Erythroblast (primary cell): Measurements from ENCODE around the gene ADAMTS9.

Experiments
- DNase-seq, 2 experiments: peaks; one replicate each; lab custom pipeline; 2025; lab: John Stamatoyannopoulos, UW
- GATA1 ChIP-seq: IDR thresholded peaks from 2 replicates; pipeline ENCODE4 v1.6.1; 2011; ENCODE audit warnings: low read depth, mild to moderate bottlenecking, control low read depth, low read length, moderate library complexity
- POLR2A ChIP-seq: IDR thresholded peaks from 2 replicates; pipeline ENCODE4 v1.6.1; 2011; ENCODE audit warnings: mild to moderate bottlenecking, low read length

The ADAMTS9 gene, protein sequence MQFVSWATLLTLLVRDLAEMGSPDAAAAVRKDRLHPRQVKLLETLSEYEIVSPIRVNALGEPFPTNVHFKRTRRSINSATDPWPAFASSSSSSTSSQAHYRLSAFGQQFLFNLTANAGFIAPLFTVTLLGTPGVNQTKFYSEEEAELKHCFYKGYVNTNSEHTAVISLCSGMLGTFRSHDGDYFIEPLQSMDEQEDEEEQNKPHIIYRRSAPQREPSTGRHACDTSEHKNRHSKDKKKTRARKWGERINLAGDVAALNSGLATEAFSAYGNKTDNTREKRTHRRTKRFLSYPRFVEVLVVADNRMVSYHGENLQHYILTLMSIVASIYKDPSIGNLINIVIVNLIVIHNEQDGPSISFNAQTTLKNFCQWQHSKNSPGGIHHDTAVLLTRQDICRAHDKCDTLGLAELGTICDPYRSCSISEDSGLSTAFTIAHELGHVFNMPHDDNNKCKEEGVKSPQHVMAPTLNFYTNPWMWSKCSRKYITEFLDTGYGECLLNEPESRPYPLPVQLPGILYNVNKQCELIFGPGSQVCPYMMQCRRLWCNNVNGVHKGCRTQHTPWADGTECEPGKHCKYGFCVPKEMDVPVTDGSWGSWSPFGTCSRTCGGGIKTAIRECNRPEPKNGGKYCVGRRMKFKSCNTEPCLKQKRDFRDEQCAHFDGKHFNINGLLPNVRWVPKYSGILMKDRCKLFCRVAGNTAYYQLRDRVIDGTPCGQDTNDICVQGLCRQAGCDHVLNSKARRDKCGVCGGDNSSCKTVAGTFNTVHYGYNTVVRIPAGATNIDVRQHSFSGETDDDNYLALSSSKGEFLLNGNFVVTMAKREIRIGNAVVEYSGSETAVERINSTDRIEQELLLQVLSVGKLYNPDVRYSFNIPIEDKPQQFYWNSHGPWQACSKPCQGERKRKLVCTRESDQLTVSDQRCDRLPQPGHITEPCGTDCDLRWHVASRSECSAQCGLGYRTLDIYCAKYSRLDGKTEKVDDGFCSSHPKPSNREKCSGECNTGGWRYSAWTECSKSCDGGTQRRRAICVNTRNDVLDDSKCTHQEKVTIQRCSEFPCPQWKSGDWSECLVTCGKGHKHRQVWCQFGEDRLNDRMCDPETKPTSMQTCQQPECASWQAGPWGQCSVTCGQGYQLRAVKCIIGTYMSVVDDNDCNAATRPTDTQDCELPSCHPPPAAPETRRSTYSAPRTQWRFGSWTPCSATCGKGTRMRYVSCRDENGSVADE (N-terminal part only)

GRCh38 chr3:64687781-64688604 lies at the start of gene ADAMTS9:
Gene ADAMTS9 (minus strand): TSS chr3:64688000. CDS start chr3:64687657, 343 bp downstream.
- peak; percentile 26 to 45 for DNase-seq
- TF ChIP-seq GATA1 = no peak
- TF ChIP-seq POLR2A = no peak

DNA sequence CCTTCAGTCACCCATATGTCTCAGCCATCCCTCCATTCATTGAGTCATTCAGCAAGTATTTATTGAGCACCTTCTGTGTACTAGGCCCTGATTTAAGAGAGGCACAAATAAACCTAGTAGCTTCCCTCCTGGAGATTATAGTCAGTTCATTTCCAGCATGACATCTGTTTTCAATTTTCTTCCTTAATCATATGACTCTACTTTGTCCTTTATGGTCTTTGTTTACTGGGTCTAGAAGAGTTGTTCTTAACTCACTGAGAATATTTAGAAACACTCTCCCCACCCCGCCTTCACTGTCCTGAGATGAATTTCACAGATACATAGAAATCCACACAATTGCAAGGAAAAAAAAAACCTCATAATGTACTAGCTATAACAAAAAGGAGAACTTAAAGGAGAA lies 44.8 kb upstream of the ADAMTS9 start:
- TF ChIP-seq GATA1 = no peak
- no peak for TF ChIP-seq POLR2A

GRCh38 chr3:64730681-64731080 lies 42.9 kb upstream of the ADAMTS9 start:
- TF ChIP-seq POLR2A (no peak), GATA1 (no peak)
- DNase-seq = no peak

More for the DNA sequence above, 44.8 kb upstream of the ADAMTS9 start:
- DNase-seq = no peak

DNA sequence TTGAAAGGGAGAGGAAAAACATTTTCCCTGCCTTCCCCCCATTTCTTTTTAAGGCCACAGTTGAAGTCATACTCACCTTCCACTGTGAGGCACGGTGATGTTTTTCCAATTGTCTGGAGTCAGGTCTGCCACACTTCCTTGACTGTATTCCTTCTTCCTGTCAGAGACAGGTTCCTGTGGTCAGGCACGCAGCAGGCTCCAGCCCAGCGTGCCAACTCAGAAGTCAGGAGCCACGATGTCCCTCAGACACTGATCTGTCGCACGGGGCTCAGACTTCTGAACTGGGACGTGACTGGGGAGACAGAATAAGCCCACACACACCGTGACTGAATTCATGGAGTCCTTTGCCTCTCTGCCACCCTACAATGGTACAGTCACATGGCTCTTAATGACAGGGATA lies 41.2 kb upstream of the ADAMTS9 start:
- no peak for DNase-seq
- TF ChIP-seq POLR2A (no peak), GATA1 (no peak)

DNA sequence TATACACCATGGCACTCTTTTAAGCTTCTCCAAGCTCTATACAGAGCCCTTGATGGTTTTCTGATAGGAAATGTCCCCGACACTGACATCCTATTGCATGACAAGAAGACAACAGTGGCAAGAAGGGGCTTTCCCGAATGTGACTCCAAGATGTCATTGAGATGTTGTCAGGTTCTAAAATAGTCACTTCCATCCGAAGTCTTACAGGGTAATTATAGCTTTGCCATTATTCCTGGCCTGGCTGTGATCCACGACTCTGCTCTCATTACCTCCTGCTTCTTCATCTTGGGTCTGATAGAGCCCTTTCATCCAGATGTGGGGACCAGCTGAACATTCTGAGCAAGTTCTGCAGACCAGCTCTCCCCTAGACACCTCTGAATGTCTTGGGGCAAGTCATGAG lies 40.6 kb upstream of the ADAMTS9 start:
- no peak for DNase-seq
- no peak for TF ChIP-seq GATA1
- TF ChIP-seq POLR2A = no peak

DNA sequence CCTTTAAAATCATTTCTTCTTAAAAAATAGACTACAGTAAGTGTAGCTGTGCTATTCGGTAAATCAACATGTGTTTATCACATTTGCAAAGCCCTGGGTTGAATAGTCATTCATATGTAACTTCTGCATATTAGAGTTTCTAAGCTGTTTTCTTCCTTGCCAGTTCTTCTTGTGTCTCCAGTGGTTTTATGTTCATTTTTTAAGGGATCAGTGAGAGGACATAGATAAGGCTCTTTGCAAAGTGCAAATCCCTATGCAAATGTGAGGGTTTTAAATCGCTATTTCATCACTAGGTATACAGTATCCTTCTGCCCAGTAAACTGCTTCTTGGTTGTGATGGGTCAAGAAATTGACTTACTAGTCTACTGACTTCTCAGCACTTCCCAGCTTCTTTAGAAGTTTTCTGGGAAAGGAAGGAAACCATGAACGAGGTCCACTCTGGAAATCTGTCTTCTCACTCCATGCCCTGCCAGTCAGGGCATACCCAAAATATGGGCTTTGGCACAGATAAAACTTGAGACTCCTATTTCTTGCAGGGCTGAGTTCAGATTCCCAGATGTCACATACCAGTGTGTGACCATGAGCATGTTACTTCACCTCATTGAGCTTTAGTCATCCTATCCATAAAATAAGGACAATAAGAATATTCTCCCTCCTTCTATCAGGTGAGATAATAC lies 38.8 kb upstream of the ADAMTS9 start:
- no peak for DNase-seq
- TF ChIP-seq POLR2A (no peak), GATA1 (no peak)

DNA sequence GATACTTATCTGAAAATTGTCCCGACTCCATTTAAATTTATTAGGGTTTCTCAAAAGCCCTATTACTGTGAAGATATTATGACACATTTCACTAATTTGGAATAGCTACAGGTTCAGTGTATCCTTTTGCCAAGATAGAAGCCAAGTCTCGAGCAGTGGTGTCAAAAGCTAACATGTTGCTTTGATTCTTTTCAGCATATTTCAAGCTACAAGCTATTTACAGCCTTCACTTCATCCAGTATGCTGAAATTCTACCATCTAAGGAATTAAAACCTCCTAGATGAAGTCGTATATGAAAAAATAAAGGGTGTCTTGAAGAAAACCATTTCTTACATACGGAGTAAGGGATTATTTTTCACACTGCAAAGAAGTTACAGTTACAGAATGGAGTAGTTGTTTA lies 31.2 kb upstream of the ADAMTS9 start:
- no peak for DNase-seq
- TF ChIP-seq POLR2A = no peak
- TF ChIP-seq GATA1 = no peak

- no peak for DNase-seq
- TF ChIP-seq POLR2A (no peak), GATA1 (no peak)
Measured at GRCh38 chr3:64717872-64718613, 30.2 kb upstream of the ADAMTS9 start.

GRCh38 chr3:64717411-64717810 lies 29.6 kb upstream of the ADAMTS9 start:
- TF ChIP-seq POLR2A (no peak), GATA1 (no peak)
- DNase-seq = no peak

DNA sequence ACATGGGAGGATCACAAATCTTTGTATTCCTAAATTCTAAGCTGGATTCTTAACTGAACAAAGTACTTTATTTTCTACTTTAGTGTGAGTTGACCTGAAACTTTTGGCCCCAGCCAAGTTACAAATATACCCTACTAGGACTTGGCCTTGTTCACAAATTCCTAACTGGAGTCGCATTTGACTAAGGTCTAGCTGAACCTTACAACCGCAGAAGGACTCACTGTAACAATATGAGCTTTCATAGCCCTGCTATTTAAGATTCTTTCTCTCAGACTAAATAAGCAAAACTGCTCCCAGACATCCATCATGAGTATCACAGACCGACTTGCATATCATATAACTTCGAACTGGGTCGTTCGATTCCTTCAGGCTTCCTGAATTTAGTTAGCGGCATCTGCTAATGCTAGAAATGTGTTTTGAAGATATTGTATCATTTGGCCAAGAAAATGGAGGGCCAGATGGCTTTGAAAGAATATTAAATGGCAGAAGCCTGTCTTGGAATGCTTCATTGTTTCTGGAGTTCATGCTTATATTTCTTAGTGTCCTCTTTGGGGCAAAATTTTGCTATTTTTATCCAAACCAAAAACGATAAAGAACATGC lies 28.4 kb upstream of the ADAMTS9 start:
- TF ChIP-seq POLR2A (no peak), GATA1 (no peak)
- no peak for DNase-seq

DNA sequence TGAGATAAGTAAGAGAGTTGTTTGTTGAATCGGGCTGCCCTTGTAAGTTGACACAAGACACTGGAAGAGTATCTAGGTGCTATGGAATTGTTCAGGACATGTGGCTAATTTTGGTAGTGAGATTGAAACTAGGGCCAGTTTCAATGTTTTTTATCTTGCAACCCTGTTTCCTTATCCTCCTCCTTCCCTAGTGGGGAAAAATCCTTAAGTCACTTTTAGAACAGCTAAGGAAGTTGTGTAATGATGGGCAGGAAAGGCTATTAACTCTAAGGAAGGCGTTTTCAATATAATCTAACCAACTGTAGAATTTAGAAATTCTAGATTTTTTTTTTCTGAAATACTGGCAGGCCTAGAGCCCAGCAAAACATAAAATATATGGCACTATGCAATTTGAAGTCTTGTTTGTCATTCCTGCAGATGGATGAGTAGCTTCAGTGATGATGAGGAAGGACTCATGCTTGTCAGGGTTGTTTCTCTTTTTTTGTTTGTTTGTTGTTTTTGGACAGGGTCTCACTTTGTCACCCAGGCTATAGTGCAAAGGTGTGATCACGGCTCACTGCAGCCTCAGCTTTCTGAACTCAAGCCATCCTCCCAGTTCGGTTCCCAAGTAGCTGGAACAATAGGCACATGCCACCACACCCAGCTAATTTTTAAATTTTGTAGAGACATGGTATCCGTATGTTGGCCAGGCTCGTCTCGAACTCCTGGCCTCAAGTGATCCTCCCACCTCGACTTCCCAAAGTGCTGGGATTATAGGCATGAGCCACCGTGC lies 27.6 kb upstream of the ADAMTS9 start:
- TF ChIP-seq POLR2A = no peak
- TF ChIP-seq GATA1 = no peak
- no peak for DNase-seq
